ENCODE measurements around the gene USP7.

USP7 gene

GRCh38 chr16:8961811-8962390 is 1.8 kb downstream of the USP7 start:
- Mint-ChIP-seq H3K36me3 (ENCODE audit: low read depth) (no peaks in the 10 kb centered on the region), H3K27me3 (ENCODE audit: low read depth) (peaks cover 3% of the 10 kb centered on the region), H3K9me3 (no peaks in the 10 kb centered on the region), H3K27ac (peak overlapping the region; percentile 80 to 90 (median 89)), H3K4me1 (peaks cover 57% of the 10 kb centered on the region), H3K4me3 (peak overlapping the region; percentile 90 to 98 (median 91))
- TF ChIP-seq, protein P1, sequence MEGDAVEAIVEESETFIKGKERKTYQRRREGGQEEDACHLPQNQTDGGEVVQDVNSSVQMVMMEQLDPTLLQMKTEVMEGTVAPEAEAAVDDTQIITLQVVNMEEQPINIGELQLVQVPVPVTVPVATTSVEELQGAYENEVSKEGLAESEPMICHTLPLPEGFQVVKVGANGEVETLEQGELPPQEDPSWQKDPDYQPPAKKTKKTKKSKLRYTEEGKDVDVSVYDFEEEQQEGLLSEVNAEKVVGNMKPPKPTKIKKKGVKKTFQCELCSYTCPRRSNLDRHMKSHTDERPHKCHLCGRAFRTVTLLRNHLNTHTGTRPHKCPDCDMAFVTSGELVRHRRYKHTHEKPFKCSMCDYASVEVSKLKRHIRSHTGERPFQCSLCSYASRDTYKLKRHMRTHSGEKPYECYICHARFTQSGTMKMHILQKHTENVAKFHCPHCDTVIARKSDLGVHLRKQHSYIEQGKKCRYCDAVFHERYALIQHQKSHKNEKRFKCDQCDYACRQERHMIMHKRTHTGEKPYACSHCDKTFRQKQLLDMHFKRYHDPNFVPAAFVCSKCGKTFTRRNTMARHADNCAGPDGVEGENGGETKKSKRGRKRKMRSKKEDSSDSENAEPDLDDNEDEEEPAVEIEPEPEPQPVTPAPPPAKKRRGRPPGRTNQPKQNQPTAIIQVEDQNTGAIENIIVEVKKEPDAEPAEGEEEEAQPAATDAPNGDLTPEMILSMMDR (IDR thresholded peaks at IDR 0.05; ENCODE audit: unreplicated experiment in 3 of 3): no peak

DNA sequence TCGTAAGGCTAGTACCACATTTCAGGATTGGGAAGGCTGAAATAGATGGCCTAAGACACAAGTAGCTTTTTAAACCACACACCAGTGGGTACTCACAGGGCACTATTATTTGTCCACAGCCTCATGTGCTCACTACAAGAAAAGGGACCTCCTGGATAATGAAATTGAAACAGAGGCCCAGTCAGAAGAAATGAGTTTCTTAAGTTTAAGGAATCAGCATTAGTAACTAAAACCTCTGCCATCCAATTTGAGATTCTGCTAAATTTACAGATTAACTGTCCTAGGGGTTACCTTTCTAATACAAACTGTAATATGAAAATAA is 3.0 kb downstream of the USP7 start:
- no peaks in the 10 kb centered on the region for H3K9me3 Mint-ChIP-seq
- TF ChIP-seq, protein P1 (IDR thresholded peaks at IDR 0.05; ENCODE audit: unreplicated experiment in 3 of 3): no peak
- peaks cover under 1% of the 10 kb centered on the region for H3K27me3 Mint-ChIP-seq (ENCODE audit: low read depth)
- peak overlapping the region; percentile 33 to 43 (median 40) for H3K27ac Mint-ChIP-seq
- H3K36me3 Mint-ChIP-seq (ENCODE audit: low read depth): no peaks in the 10 kb centered on the region
- H3K4me3 Mint-ChIP-seq: peak overlapping the region; percentile 90 to 98 (median 91)
- peaks cover 64% of the 10 kb centered on the region for H3K4me1 Mint-ChIP-seq

DNA sequence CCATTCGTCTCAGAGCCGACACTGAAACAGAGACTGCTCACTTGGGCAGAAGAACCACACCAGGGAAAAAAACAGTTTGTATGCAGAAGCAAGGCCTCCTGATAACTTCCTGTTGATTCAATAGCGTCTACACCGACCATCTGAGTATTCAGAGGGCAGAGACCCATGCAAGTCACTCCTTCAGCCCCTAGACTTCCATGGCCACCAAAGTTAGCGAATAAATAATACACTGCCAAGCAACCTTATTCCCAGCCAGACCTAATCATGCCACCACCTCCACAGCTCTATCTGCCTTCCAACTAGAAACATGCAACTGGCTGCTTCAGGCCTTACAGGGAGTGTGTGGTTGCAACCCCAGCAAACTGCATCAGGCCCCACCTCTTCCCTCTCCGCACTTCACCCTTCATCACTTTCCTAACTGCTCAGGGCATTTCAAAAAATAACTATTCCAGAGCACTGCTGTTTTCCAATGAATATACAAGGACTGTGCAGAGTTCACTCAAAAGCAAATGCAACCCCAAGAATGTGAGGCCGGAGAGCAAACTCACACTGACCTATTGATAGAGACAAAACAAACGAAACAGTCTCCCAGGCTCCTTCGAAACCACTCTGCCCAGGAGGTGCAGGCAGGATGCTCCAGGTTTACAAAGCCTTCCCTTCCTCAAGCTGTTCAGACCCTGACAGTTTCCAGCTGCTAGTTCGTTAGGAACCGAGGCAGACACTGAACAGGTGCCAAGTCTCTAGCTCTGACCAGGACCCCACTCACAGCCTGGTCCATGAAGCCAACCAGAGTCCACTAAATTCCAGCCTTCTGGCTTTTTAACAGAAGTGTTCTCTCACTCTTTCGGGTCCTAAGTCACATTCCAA is 3.6 kb downstream of the USP7 start:
- Mint-ChIP-seq H3K4me3 (peak overlapping the region; percentile 90 to 98 (median 91)), H3K9me3 (no peaks in the 10 kb centered on the region), H3K27ac (peak overlapping the region; percentile 33 to 43 (median 40)), H3K27me3 (ENCODE audit: low read depth) (no peaks in the 10 kb centered on the region), H3K4me1 (peaks cover 66% of the 10 kb centered on the region), H3K36me3 (ENCODE audit: low read depth) (no peaks in the 10 kb centered on the region)
- TF ChIP-seq, protein P1 (IDR thresholded peaks at IDR 0.05; ENCODE audit: unreplicated experiment in 3 of 3): no peak

GRCh38 chr16:8958344-8959167 is 5.2 kb downstream of the USP7 start:
- Mint-ChIP-seq H3K4me3 (peak overlapping the region in 2 of 3 experiments; percentile 60 to 69), H3K4me1 (peaks cover 70% of the 10 kb centered on the region), H3K36me3 (ENCODE audit: low read depth) (no peaks in the 10 kb centered on the region), H3K27ac (peak overlapping the region; percentile 21 to 27 (median 25)), H3K9me3 (no peaks in the 10 kb centered on the region), H3K27me3 (ENCODE audit: low read depth) (no peaks in the 10 kb centered on the region)
- TF ChIP-seq, protein P1 (IDR thresholded peaks at IDR 0.05; ENCODE audit: unreplicated experiment in 3 of 3): no peak

GRCh38 chr16:8957509-8958157 is 6.1 kb downstream of the USP7 start:
- no peaks in the 10 kb centered on the region for H3K9me3 Mint-ChIP-seq
- H3K27me3 Mint-ChIP-seq (ENCODE audit: low read depth): no peaks in the 10 kb centered on the region
- H3K36me3 Mint-ChIP-seq (ENCODE audit: low read depth): no peaks in the 10 kb centered on the region
- H3K4me1 Mint-ChIP-seq: peaks cover 76% of the 10 kb centered on the region
- TF ChIP-seq, protein P1 (IDR thresholded peaks at IDR 0.05; ENCODE audit: unreplicated experiment in 3 of 3): no peak
- H3K4me3 Mint-ChIP-seq: peak overlapping the region in 1 of 3 experiments; percentile 69
- peak overlapping the region in 1 of 3 experiments; percentile 25 for H3K27ac Mint-ChIP-seq
